ENCODE results near the gene PKD2. TPM values are rescaled to one million over a fixed set of nuclear protein-coding genes. Genes with fewer than 3 reads are reported as not detected.

PKD2 gene
- total RNA-seq, 1 experiment from 2014 or later = 30.4 TPM

GRCh38 chr4:88059766-88060165 is 52.3 kb downstream of the PKD2 start:
- no peak for DNase-seq
- BruUV-seq (replicated peaks) = no TSS peak
- intact Hi-C loops (cut with micrococcal nuclease; ENCODE audit: unreplicated experiment) = no loop called here
- TF ChIP-seq CTCF (IDR thresholded peaks at IDR 0.05; ENCODE audit: unreplicated experiment) = no peak
- Mint-ChIP-seq H3K9me3 (ENCODE audit: low read depth, unreplicated experiment) (no peaks in the 10 kb centered on the region), H3K27me3 (ENCODE audit: unreplicated experiment) (no peaks in the 10 kb centered on the region), H3K27ac (ENCODE audit: unreplicated experiment) (no peak overlapping the region), H3K4me3 (ENCODE audit: low read depth, unreplicated experiment) (no peak overlapping the region), H3K36me3 (ENCODE audit: insufficient read depth, unreplicated experiment) (peaks cover 18% of the 10 kb centered on the region), H3K4me1 (ENCODE audit: low read depth, unreplicated experiment) (no peaks in the 10 kb centered on the region)
- CTCF ChIA-PET = no interaction called here

- Mint-ChIP-seq H3K4me1 (ENCODE audit: low read depth, unreplicated experiment) (no peaks in the 10 kb centered on the region), H3K27ac (ENCODE audit: unreplicated experiment) (no peak overlapping the region), H3K36me3 (ENCODE audit: insufficient read depth, unreplicated experiment) (peaks cover 18% of the 10 kb centered on the region)
Measured at GRCh38 chr4:88060431-88060830, 53.0 kb downstream of the PKD2 start.

GRCh38 chr4:88062311-88062710 is 54.9 kb downstream of the PKD2 start:
- Mint-ChIP-seq H3K4me3 (ENCODE audit: low read depth, unreplicated experiment) (no peak overlapping the region), H3K36me3 (ENCODE audit: insufficient read depth, unreplicated experiment) (peaks cover 13% of the 10 kb centered on the region), H3K27ac (ENCODE audit: unreplicated experiment) (no peak overlapping the region), H3K27me3 (ENCODE audit: unreplicated experiment) (no peaks in the 10 kb centered on the region), H3K9me3 (ENCODE audit: low read depth, unreplicated experiment) (no peaks in the 10 kb centered on the region), H3K4me1 (ENCODE audit: low read depth, unreplicated experiment) (no peaks in the 10 kb centered on the region)
- no peak for TF ChIP-seq CTCF (IDR thresholded peaks at IDR 0.05; ENCODE audit: unreplicated experiment)
- no TSS peak for BruUV-seq (replicated peaks)
- intact Hi-C loops (cut with micrococcal nuclease; ENCODE audit: unreplicated experiment) = no loop called here
- CTCF ChIA-PET = no interaction called here
- DNase-seq = no peak

More at GRCh38 chr4:88060431-88060830, 53.0 kb downstream of the PKD2 start:
- no TSS peak for BruUV-seq (replicated peaks)
- H3K9me3 Mint-ChIP-seq (ENCODE audit: low read depth, unreplicated experiment) = no peaks in the 10 kb centered on the region
- DNase-seq = no peak
- no peaks in the 10 kb centered on the region for H3K27me3 Mint-ChIP-seq (ENCODE audit: unreplicated experiment)
- intact Hi-C loops (cut with micrococcal nuclease; ENCODE audit: unreplicated experiment) = no loop called here
- TF ChIP-seq CTCF (IDR thresholded peaks at IDR 0.05; ENCODE audit: unreplicated experiment) = no peak
- CTCF ChIA-PET = no interaction called here
- H3K4me3 Mint-ChIP-seq (ENCODE audit: low read depth, unreplicated experiment) = no peak overlapping the region

- no TSS peak for BruUV-seq (replicated peaks)
- TF ChIP-seq CTCF (IDR thresholded peaks at IDR 0.05; ENCODE audit: unreplicated experiment) = no peak
- Mint-ChIP-seq H3K9me3 (ENCODE audit: low read depth, unreplicated experiment) (no peaks in the 10 kb centered on the region), H3K4me3 (ENCODE audit: low read depth, unreplicated experiment) (no peak overlapping the region), H3K27ac (ENCODE audit: unreplicated experiment) (no peak overlapping the region), H3K4me1 (ENCODE audit: low read depth, unreplicated experiment) (no peaks in the 10 kb centered on the region), H3K27me3 (ENCODE audit: unreplicated experiment) (no peaks in the 10 kb centered on the region), H3K36me3 (ENCODE audit: insufficient read depth, unreplicated experiment) (peaks cover 14% of the 10 kb centered on the region)
- CTCF ChIA-PET = no interaction called here
- intact Hi-C loops (cut with micrococcal nuclease; ENCODE audit: unreplicated experiment) = no loop called here
- no peak for DNase-seq
Measured at GRCh38 chr4:88062843-88063242, 55.4 kb downstream of the PKD2 start.
